PC-3 (cell line): Measurements from ENCODE around the gene PPCDC. TPM values are rescaled to one million over a fixed set of nuclear protein-coding genes. Genes with fewer than 3 reads are reported as not detected.

Experiments
- ATAC-seq: fragments of 200-7000 bp; cut with Tn5 transposase; 2 replicates; pipeline ENCODE4 v1.9.1; 2020; ENCODE audit warnings: mild to moderate bottlenecking, moderate library complexity
- BruUV-seq: library from RNA; stranded (reverse); fragments of 400-500 nt; replicated peaks from 2 replicates; lab custom pipeline; 2021; lab: Mats Ljungman, UMichigan
- CTCF ChIA-PET: fragments of 300-600 bp; sonication (Branson Sonifier 250); formaldehyde crosslinking; loops from one replicate; lab custom pipeline; 2022; ENCODE audit warnings: antibody characterized with exemption; lab: Charles Lee
- POLR2A ChIA-PET: fragments of 300-600 bp; sonication (Branson Sonifier 250); formaldehyde crosslinking; loops from one replicate; lab custom pipeline; 2022; ENCODE audit warnings: antibody characterized with exemption; ENCODE audit not compliant: unreplicated experiment; lab: Charles Lee
- DNase-seq: peaks from one replicate; pipeline ENCODE4 v3.0.0-alpha.2; 2015
- H2AFZ ChIP-seq: fragments of 300-600 bp; sonication (generic); 2 replicates; pipeline ENCODE4 v1.6.0; 2016; ENCODE audit warnings: antibody characterized with exemption, low read length
- H3F3A ChIP-seq: fragments of 300-600 bp; sonication (generic); one replicate; pipeline ENCODE4 v1.6.0; 2017; ENCODE audit warnings: antibody characterized with exemption, low read length, control low read depth, mild to moderate bottlenecking; ENCODE audit not compliant: unreplicated experiment
- H3K27ac ChIP-seq: fragments of 300-600 bp; sonication (generic); 2 replicates; pipeline ENCODE4 v1.5.1; 2016; ENCODE audit warnings: mild to moderate bottlenecking, low read length
- H3K27me3 ChIP-seq: fragments of 300-600 bp; sonication (generic); 2 replicates; pipeline ENCODE4 v1.6.1; 2016; ENCODE audit warnings: low read length, mixed read lengths
- H3K36me3 ChIP-seq: fragments of 300-600 bp; sonication (generic); 2 replicates; pipeline ENCODE4 v1.6.1; 2016; ENCODE audit warnings: low read depth, mixed run types, low read length, mixed read lengths
- H3K4me1 ChIP-seq: fragments of 300-600 bp; sonication (generic); 2 replicates; pipeline ENCODE4 v1.5.1; 2016; ENCODE audit warnings: low read length; ENCODE audit not compliant: insufficient read depth
- H3K4me2 ChIP-seq: fragments of 300-600 bp; sonication (generic); 2 replicates; pipeline ENCODE4 v1.6.0; 2016; ENCODE audit warnings: low read length
- H3K4me3 ChIP-seq: fragments of 300-600 bp; sonication (generic); 2 replicates; pipeline ENCODE4 v1.5.1; 2016; ENCODE audit warnings: mild to moderate bottlenecking, low read length, mixed read lengths
- H3K79me2 ChIP-seq: fragments of 300-600 bp; sonication (generic); 2 replicates; pipeline ENCODE4 v1.6.1; 2017; ENCODE audit warnings: low read length, mixed read lengths
- H3K9ac ChIP-seq: fragments of 300-600 bp; sonication (generic); 2 replicates; pipeline ENCODE4 v1.6.0; 2016; ENCODE audit warnings: mild to moderate bottlenecking, low read length
- H3K9me2 ChIP-seq: fragments of 300-600 bp; sonication (generic); replicated peaks from 2 replicates; pipeline ENCODE4 v1.6.1; 2016; ENCODE audit warnings: mixed run types, low read length, mixed read lengths
- H3K9me3 ChIP-seq: fragments of 300-600 bp; sonication (generic); 2 replicates; pipeline ENCODE4 v1.6.1; 2016; ENCODE audit warnings: low read length, mixed read lengths
- H4K20me1 ChIP-seq: fragments of 300-600 bp; sonication (generic); 2 replicates; pipeline ENCODE4 v1.6.1; 2016; ENCODE audit warnings: low read length, mixed read lengths
- EZH2 ChIP-seq: fragments of 300-600 bp; sonication (generic); IDR thresholded peaks from one replicate; pipeline ENCODE4 v1.6.1; 2017; ENCODE audit warnings: antibody characterized with exemption, mild to moderate bottlenecking, low read length; ENCODE audit not compliant: unreplicated experiment
- EZH2phosphoT487 ChIP-seq: fragments of 300-600 bp; sonication (generic); IDR thresholded peaks from 2 replicates; pipeline ENCODE4 v1.6.1; 2018; ENCODE audit warnings: mild to moderate bottlenecking, antibody characterized with exemption, low read length, borderline replicate concordance
- intact Hi-C: fragments of 100-400 bp; cut with micrococcal nuclease; formaldehyde crosslinking; loops from 2 replicates; pipeline ENCODE4 v1.9.0; 2023
- total RNA-seq: library from RNA; depleted of rRNA; stranded (reverse); fragments of >200 nt; gene quantifications from 2 replicates; pipeline ENCODE4 v1.2.3, GENCODE V29; 2014
- TF ChIP-seq, protein P1 (sequence below): fragments of 300-600 bp; sonication (generic); conservative IDR thresholded peaks from 2 replicates; pipeline ENCODE4 v1.5.1; 2017; ENCODE audit warnings: antibody characterized with exemption, low read depth, mild to moderate bottlenecking, low read length

The PPCDC gene
- total RNA-seq, 1 experiment from 2014 or later: 31.5 TPM

DNA sequence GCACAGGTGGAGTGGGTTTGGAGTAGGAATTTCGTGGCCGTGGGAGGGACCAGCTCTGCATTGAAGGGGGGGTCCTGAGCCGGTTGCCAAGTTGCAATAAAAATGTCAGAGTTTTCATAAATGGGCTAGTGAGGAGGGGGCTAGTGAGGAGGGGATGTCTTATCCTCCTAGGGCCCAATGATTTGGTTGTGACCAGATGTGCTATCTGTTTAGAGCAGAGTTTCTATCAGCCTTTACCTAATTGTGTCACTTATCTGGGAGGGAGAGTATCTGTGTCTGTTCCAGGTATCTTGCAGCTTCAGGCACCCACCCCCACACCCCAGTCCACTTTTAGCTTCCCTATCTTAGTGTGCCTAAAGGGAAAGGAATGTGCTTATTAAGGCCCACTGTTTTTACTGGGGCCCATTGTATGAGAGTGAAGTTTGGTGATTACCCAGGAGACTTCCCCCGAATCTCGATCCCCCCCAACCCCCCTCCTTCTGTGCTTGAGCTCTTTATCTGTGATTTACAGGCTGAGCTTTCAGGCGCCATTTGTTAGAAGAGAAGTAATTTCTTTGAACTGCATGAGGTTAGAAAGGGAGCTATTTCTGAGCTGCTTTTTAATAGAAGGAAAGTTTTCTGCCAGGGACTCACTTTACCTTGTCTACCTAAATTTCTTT is 42.6 kb downstream of the PPCDC start:
- no peaks in the 10 kb centered on the region for H3K36me3 ChIP-seq
- ChIA-PET CTCF (interaction anchor here (0.6 kb wide), 1 partner anchor 1860 kb away, joined by 3 read pairs; no protein-coding TSS in a partner anchor), POLR2A (no interaction called here)
- H3K4me3 ChIP-seq: no peak overlapping the region
- no peaks in the 10 kb centered on the region for H3K27me3 ChIP-seq
- no peaks in the 10 kb centered on the region for H3K9me2 ChIP-seq
- TF ChIP-seq, protein P1, sequence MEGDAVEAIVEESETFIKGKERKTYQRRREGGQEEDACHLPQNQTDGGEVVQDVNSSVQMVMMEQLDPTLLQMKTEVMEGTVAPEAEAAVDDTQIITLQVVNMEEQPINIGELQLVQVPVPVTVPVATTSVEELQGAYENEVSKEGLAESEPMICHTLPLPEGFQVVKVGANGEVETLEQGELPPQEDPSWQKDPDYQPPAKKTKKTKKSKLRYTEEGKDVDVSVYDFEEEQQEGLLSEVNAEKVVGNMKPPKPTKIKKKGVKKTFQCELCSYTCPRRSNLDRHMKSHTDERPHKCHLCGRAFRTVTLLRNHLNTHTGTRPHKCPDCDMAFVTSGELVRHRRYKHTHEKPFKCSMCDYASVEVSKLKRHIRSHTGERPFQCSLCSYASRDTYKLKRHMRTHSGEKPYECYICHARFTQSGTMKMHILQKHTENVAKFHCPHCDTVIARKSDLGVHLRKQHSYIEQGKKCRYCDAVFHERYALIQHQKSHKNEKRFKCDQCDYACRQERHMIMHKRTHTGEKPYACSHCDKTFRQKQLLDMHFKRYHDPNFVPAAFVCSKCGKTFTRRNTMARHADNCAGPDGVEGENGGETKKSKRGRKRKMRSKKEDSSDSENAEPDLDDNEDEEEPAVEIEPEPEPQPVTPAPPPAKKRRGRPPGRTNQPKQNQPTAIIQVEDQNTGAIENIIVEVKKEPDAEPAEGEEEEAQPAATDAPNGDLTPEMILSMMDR: no peak
- TF ChIP-seq EZH2: no peak
- TF ChIP-seq EZH2phosphoT487: no peak
- H3K27ac ChIP-seq: no peak overlapping the region
- H2AFZ ChIP-seq: no peak overlapping the region
- H3K79me2 ChIP-seq: no peaks in the 10 kb centered on the region
- H3F3A ChIP-seq: peaks cover 3% of the 10 kb centered on the region
- no peaks in the 10 kb centered on the region for H4K20me1 ChIP-seq
- peak overlapping the region; percentile 32; the same call in 1 of the 2 replicates for H3K4me2 ChIP-seq
- no TSS peak for BruUV-seq
- no peaks in the 10 kb centered on the region for H3K9me3 ChIP-seq
- no peak overlapping the region for H3K9ac ChIP-seq
- H3K4me1 ChIP-seq: peaks cover 27% of the 10 kb centered on the region
- intact Hi-C loops: no loop called here
- ATAC-seq: no peak
- peak; percentile 20 for DNase-seq

DNA sequence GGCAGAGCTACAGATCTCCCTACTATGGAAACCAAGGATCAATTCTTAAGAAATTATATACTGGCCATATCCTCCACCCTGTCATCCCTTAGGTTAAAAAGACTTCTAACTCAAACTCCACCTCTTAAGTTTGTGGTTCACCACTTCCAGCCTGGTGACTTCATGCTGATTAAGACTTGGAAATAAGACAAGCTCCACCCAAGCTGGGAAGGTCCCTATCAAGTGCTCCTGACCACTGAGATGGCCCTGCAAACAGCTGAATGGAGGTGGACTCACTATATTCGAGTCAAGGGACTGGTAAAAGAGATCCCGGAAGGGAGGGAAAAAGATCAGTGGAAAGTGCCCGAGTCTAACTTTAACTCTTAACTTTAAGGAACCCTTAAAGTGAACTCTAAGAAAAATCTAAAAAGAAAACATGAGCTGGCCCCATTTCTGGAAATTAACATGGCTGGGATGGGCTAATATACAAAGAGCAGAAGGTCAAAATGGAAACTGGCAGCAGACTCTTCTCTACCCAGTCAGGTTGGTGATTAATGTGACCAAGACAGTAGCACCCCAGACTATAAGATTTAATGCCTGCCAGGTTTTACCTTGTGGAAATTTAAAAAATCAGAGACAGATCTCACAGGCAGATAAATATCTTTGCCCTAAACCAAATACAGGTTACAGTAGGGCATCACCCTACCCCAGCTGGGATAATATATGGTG is 43.9 kb downstream of the PPCDC start:
- no TSS peak for BruUV-seq
- peak overlapping the region; percentile 32 for H3K4me2 ChIP-seq

More for the DNA sequence above, 43.9 kb downstream of the PPCDC start:
- DNase-seq: peak; percentile 87
- Histone ChIP-seq H3F3A (peaks cover 3% of the 10 kb centered on the region), H3K9me2 (no peaks in the 10 kb centered on the region), H3K9ac (no peak overlapping the region), H3K27me3 (no peaks in the 10 kb centered on the region), H3K4me3 (no peak overlapping the region), H3K27ac (peak overlapping the region; percentile 19; the same call in 1 of the 2 replicates), H3K36me3 (no peaks in the 10 kb centered on the region), H3K79me2 (no peaks in the 10 kb centered on the region), H3K4me1 (peaks cover 27% of the 10 kb centered on the region), H3K9me3 (no peaks in the 10 kb centered on the region), H4K20me1 (no peaks in the 10 kb centered on the region), H2AFZ (no peak overlapping the region)
- ChIA-PET CTCF (interaction anchor here (0.6 kb wide), 2 partner anchors 23 to 38 kb away, joined by 3 to 7 read pairs; no protein-coding TSS in a partner anchor), POLR2A (no interaction called here)
- ATAC-seq: peak; percentile 73
- TF ChIP-seq, protein P1: no peak
- no peak for TF ChIP-seq EZH2phosphoT487
- no peak for TF ChIP-seq EZH2
- intact Hi-C loops: no loop called here
